Tibial artery (tissue), 4 donors: ENCODE data around the gene SRBD1.

Experiments used
- DNase-seq, 2 donors: peaks; one replicate each; pipeline ENCODE4 v3.0.0-alpha.2; 2019
- H3K27ac ChIP-seq, 2 donors: fragments of 200-600 bp; sonication (generic) in 1 of 2; 1 replicate in 1 of 2; 2 replicates in 1 of 2; pipeline ENCODE4 v1.5.1; 2018 to 2019; ENCODE audit warnings: mild to moderate bottlenecking in 1 of 2
- H3K27me3 ChIP-seq, 2 donors: fragments of 200-600 bp; sonication (generic) in 1 of 2; one replicate each; pipeline versions ENCODE4 v1.5.1 to v1.6.0; 2016 to 2019
- H3K36me3 ChIP-seq, 3 donors: fragments of 200-600 bp; sonication (generic) in 2 of 3; one replicate each; pipeline ENCODE4 v1.5.1; 2016 to 2019; ENCODE audit warnings: mild to moderate bottlenecking in 2 of 3
- H3K4me1 ChIP-seq, 4 donors: fragments of 200-600 bp; sonication (generic) in 2 of 4; 1 replicate in 3 of 4; 2 replicates in 1 of 4; pipeline ENCODE4 v1.5.1; 2016 to 2019
- H3K4me3 ChIP-seq, 2 donors: fragments of 200-600 bp; sonication (generic) in 1 of 2; 1 replicate in 1 of 2; 2 replicates in 1 of 2; pipeline ENCODE4 v1.5.1; 2018 to 2019; ENCODE audit warnings: mild to moderate bottlenecking in 2 of 2
- H3K9me3 ChIP-seq, 3 donors: fragments of 200-600 bp; sonication (generic) in 1 of 3; one replicate each; pipeline ENCODE4 v1.5.1; 2016 to 2019
- CTCF ChIP-seq, 2 experiments: fragments of 200-600 bp in 1 of 2; fragments of 450-650 bp in 1 of 2; IDR thresholded peaks; one replicate each; pipeline ENCODE4 v1.5.1; 2017 to 2019; ENCODE audit warnings: antibody characterized with exemption in 2 of 2, mild to moderate bottlenecking in 1 of 2, moderate library complexity in 1 of 2
- intact Hi-C: fragments of 100-400 bp; cut with DNase I; formaldehyde crosslinking; loops from one replicate; pipeline ENCODE4 v1.15.0; 2023; ENCODE audit warnings: low total_unique reads

The SRBD1 gene

GRCh38 chr2:45545943-45546342, 65.1 kb downstream of the SRBD1 start:
- Histone ChIP-seq H3K9me3 (peaks cover 0 to 7% (median 0%) of the 10 kb centered on the region in 3 donors), H3K36me3 (peaks cover 23 to 36% (median 32%) of the 10 kb centered on the region in 3 donors), H3K4me1 (no peaks in the 10 kb centered on the region), H3K4me3 (no peak overlapping the region), H3K27me3 (no peaks in the 10 kb centered on the region), H3K27ac (no peak overlapping the region)
- DNase-seq: no peak
- intact Hi-C loops: no loop called here
- no peak for TF ChIP-seq CTCF (IDR thresholded peaks at IDR 0.05)

- TF ChIP-seq CTCF (IDR thresholded peaks at IDR 0.05): no peak
- Histone ChIP-seq H3K9me3 (peaks cover 0 to 7% (median 0%) of the 10 kb centered on the region in 3 donors), H3K4me1 (no peaks in the 10 kb centered on the region), H3K36me3 (peaks cover 26 to 39% (median 35%) of the 10 kb centered on the region in 3 donors), H3K27me3 (no peaks in the 10 kb centered on the region), H3K4me3 (no peak overlapping the region), H3K27ac (no peak overlapping the region)
- DNase-seq: no peak
- intact Hi-C loops: no loop called here
Observed at GRCh38 chr2:45543257-45543656, 67.8 kb downstream of the SRBD1 start.

GRCh38 chr2:45542013-45542412, 69.1 kb downstream of the SRBD1 start:
- no peak overlapping the region for H3K4me3 ChIP-seq
- DNase-seq: no peak

GRCh38 chr2:45541450-45541849, 69.6 kb downstream of the SRBD1 start:
- Histone ChIP-seq H3K4me1 (no peaks in the 10 kb centered on the region), H3K27me3 (no peaks in the 10 kb centered on the region), H3K27ac (no peak overlapping the region), H3K9me3 (peaks cover 0 to 7% (median 0%) of the 10 kb centered on the region in 3 donors), H3K4me3 (no peak overlapping the region), H3K36me3 (peaks cover 26 to 36% (median 35%) of the 10 kb centered on the region in 3 donors)
- no peak for DNase-seq
- intact Hi-C loops: no loop called here
- TF ChIP-seq CTCF (IDR thresholded peaks at IDR 0.05): no peak

More at GRCh38 chr2:45542013-45542412, 69.1 kb downstream of the SRBD1 start:
- H3K27me3 ChIP-seq: no peaks in the 10 kb centered on the region
- peaks cover 0 to 7% (median 0%) of the 10 kb centered on the region in 3 donors for H3K9me3 ChIP-seq
- intact Hi-C loops: no loop called here
- H3K27ac ChIP-seq: no peak overlapping the region
- no peak for TF ChIP-seq CTCF (IDR thresholded peaks at IDR 0.05)
- H3K36me3 ChIP-seq: peaks cover 26 to 41% (median 39%) of the 10 kb centered on the region in 3 donors
- no peaks in the 10 kb centered on the region for H3K4me1 ChIP-seq

- H3K36me3 ChIP-seq: peaks cover 21 to 31% (median 30%) of the 10 kb centered on the region in 3 donors
- H3K4me3 ChIP-seq: no peak overlapping the region
- no peaks in the 10 kb centered on the region for H3K4me1 ChIP-seq
- H3K27me3 ChIP-seq: no peaks in the 10 kb centered on the region
- TF ChIP-seq CTCF (IDR thresholded peaks at IDR 0.05): no peak
- no peak for DNase-seq
- peaks cover 0 to 7% (median 0%) of the 10 kb centered on the region in 3 donors for H3K9me3 ChIP-seq
- no peak overlapping the region for H3K27ac ChIP-seq
- intact Hi-C loops: no loop called here
Observed at GRCh38 chr2:45540942-45541341, 70.1 kb downstream of the SRBD1 start.

GRCh38 chr2:45533771-45534170, 77.3 kb downstream of the SRBD1 start:
- H3K9me3 ChIP-seq: no peaks in the 10 kb centered on the region
- H3K27ac ChIP-seq: no peak overlapping the region
- no peak for DNase-seq
- no peak overlapping the region for H3K4me3 ChIP-seq
- peaks cover 0 to 14% (median 0%) of the 10 kb centered on the region in 3 donors for H3K36me3 ChIP-seq
- no peaks in the 10 kb centered on the region for H3K27me3 ChIP-seq
- no peaks in the 10 kb centered on the region for H3K4me1 ChIP-seq
- TF ChIP-seq CTCF (IDR thresholded peaks at IDR 0.05): no peak
- intact Hi-C loops: no loop called here
